Measurements from ENCODE around the gene KLHL11. TPM values are rescaled to one million over a fixed set of nuclear protein-coding genes. Genes with fewer than 3 reads are reported as not detected.

The KLHL11 gene
- total RNA-seq (10 to 100 TPM; 21.6 to 22.6 TPM), polyA plus RNA-seq (1 to 10 TPM; 5.0 to 6.3 (median 5.4) TPM), total RNA-seq (38.9 to 80.2 (median 43.7) reads per million in 6 experiments)

DNA sequence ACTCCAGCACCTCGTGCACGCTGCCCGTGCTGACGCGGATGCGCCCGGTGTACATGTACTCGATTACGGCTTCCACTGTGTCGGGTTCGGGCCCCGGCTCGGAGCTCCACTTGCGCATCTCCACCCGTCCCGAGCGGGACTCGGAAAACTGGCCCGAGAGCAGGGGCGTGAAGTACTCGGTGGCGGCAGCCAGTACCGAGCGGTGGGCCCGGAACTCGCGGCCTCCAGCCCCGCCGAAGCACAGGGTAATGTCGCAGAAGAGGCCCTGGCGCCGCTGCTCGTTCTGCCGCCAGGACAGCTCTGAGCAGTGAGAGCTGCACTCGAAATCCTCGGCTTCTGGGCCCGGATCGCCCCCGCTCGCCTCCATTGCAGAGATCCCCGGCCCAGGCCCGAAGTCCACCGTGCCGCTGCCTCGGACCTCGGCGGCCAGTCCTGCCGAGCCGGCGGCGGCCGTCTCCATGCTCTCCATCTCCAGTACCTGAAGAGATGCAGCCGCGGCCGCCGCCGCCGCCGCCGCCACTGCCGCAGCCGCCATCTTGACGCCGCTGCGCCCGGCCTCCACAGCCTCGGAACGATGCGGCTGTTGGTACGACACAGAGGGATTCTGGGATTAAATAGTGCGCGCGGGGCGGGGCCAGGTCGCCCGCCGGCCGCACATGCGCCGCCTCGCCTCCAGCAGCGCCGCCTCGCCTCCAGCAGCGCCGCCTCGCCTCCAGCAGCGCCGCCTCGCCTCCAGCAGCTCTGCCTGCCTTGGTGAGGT, at the start of gene KLHL11:
KLHL11 (minus strand) TSS at position 588 of the 760 bp plus-strand sequence; CDS start at position 535, 53 bp downstream.
- no peaks in the 10 kb centered on the region for H3K27me3 Mint-ChIP-seq
- H3K4me1 Mint-ChIP-seq: peaks cover 13 to 26% (median 22%) of the 10 kb centered on the region in 4 donors
- POLR2A ChIA-PET: interaction anchor here (0.6 to 3.2 kb wide), 18 partner anchors 9 to 1588 kb away, joined by 3 to 18 read pairs (median 4); partner anchors contain the start of genes ACLY, CNP, EIF1 and KLHL10
- ATAC-seq (peak; percentile 90), DNase-seq (peak; percentile 79 to 91 (median 84))
- peak within 1 kb of the TSS in 4 of 10 donors; percentile 49 to 91 (median 90) for H3K27ac Mint-ChIP-seq
- no peaks in the 10 kb centered on the region for H3K9me3 Mint-ChIP-seq
- no peak within 1 kb of the TSS for H3K4me3 Mint-ChIP-seq
- H3K36me3 Mint-ChIP-seq: peaks cover 0 to 29% (median 0%) of the 10 kb centered on the region in 3 donors

GRCh38 chr17:41915020-41915419, 49.8 kb upstream of the KLHL11 start:
- H3K4me3 Mint-ChIP-seq: no peak overlapping the region
- no peaks in the 10 kb centered on the region for H3K9me3 Mint-ChIP-seq
- H3K27ac Mint-ChIP-seq: peak overlapping the region in 2 of 10 donors; percentile 22 to 71
- H3K27me3 Mint-ChIP-seq: no peaks in the 10 kb centered on the region
- peaks cover 0 to 37% (median 5%) of the 10 kb centered on the region in 3 donors for H3K36me3 Mint-ChIP-seq
- POLR2A ChIA-PET: no interaction called here
- peaks cover 19 to 44% (median 36%) of the 10 kb centered on the region in 4 donors for H3K4me1 Mint-ChIP-seq
- DNase-seq: no peak
- no peak for ATAC-seq

GRCh38 chr17:41914358-41914766, 49.1 kb upstream of the KLHL11 start:
- H3K27ac Mint-ChIP-seq: peak overlapping the region in 3 of 10 donors; percentile 7 to 72 (median 63)
- no peaks in the 10 kb centered on the region for H3K9me3 Mint-ChIP-seq
- H3K4me3 Mint-ChIP-seq: no peak overlapping the region
- ATAC-seq: no peak
- POLR2A ChIA-PET: no interaction called here
- H3K36me3 Mint-ChIP-seq: peaks cover 0 to 44% (median 6%) of the 10 kb centered on the region in 3 donors
- H3K4me1 Mint-ChIP-seq: peaks cover 19 to 41% (median 35%) of the 10 kb centered on the region in 4 donors
- no peaks in the 10 kb centered on the region for H3K27me3 Mint-ChIP-seq
- no peak for DNase-seq

- ATAC-seq (no peak), DNase-seq (no peak)
- Mint-ChIP-seq H3K27ac (peak overlapping the region in 5 of 10 donors; percentile 12 to 59 (median 36)), H3K36me3 (peaks cover 0 to 46% (median 6%) of the 10 kb centered on the region in 3 donors), H3K4me1 (peaks cover 19 to 39% (median 35%) of the 10 kb centered on the region in 4 donors), H3K27me3 (no peaks in the 10 kb centered on the region), H3K4me3 (peak overlapping the region in 1 of 10 donors; percentile 34), H3K9me3 (no peaks in the 10 kb centered on the region)
- POLR2A ChIA-PET: no interaction called here
Measured at GRCh38 chr17:41913798-41914197, 48.6 kb upstream of the KLHL11 start.

GRCh38 chr17:41912925-41913324, 47.7 kb upstream of the KLHL11 start:
- Mint-ChIP-seq H3K4me3 (no peak overlapping the region), H3K4me1 (peaks cover 21 to 39% (median 34%) of the 10 kb centered on the region in 4 donors), H3K27me3 (no peaks in the 10 kb centered on the region), H3K36me3 (peaks cover 0 to 53% (median 9%) of the 10 kb centered on the region in 3 donors), H3K27ac (peak overlapping the region in 2 of 10 donors; percentile 14 to 38), H3K9me3 (no peaks in the 10 kb centered on the region)
- POLR2A ChIA-PET: no interaction called here
- no peak for DNase-seq
- no peak for ATAC-seq

DNA sequence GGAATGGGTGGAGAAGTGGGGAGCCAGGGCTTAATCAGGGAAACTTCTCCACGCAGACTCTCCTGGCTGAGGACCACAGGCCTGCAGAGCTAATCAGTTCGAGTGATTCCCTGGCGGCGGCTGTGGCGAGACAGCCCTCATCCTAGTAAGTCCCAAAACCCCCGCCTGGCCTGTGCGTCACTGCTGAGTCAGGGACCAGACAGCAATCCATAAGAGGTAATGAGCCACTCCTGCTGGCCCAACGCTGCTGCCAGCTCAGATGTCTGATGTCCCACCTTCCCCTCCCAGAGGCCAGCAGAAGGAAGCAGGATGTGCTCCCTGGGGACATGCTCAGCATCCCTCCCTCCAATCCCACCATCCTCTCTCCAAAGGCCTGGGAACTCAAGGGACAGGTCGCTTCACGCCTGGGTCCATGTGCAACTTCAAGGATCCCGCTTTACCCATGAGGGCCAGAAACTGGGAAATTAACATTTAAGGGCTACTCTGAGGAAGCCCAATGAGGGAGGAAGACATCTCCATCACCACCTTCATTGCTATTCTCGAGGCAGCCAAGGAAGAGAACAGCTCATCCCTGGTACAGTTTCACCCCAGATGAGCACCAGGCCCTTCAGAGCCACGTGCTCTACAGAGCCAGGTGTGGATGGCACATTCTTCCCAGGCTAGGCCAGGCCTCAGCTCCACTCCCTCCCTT, 45.6 kb upstream of the KLHL11 start:
- H3K36me3 Mint-ChIP-seq: peaks cover 0 to 67% (median 13%) of the 10 kb centered on the region in 3 donors
- peaks cover 15 to 22% (median 19%) of the 10 kb centered on the region in 4 donors for H3K4me1 Mint-ChIP-seq
- H3K9me3 Mint-ChIP-seq: no peaks in the 10 kb centered on the region
- ATAC-seq (no peak), DNase-seq (no peak)
- no peak overlapping the region for H3K4me3 Mint-ChIP-seq
- H3K27ac Mint-ChIP-seq: no peak overlapping the region
- POLR2A ChIA-PET: no interaction called here
- no peaks in the 10 kb centered on the region for H3K27me3 Mint-ChIP-seq

GRCh38 chr17:41909088-41909487, 43.9 kb upstream of the KLHL11 start:
- Mint-ChIP-seq H3K4me3 (no peak overlapping the region), H3K27ac (peak overlapping the region in 1 of 10 donors; percentile 41), H3K36me3 (peaks cover 0 to 80% (median 16%) of the 10 kb centered on the region in 3 donors), H3K9me3 (no peaks in the 10 kb centered on the region), H3K4me1 (peaks cover 4 to 7% (median 6%) of the 10 kb centered on the region in 4 donors), H3K27me3 (no peaks in the 10 kb centered on the region)
- DNase-seq: no peak
- POLR2A ChIA-PET: interaction anchor here (1.1 kb wide), 1 partner anchor 9 kb away, joined by 3 read pairs; no protein-coding TSS in a partner anchor
- no peak for ATAC-seq

- Mint-ChIP-seq H3K27ac (peak overlapping the region in 1 of 10 donors; percentile 46), H3K9me3 (no peaks in the 10 kb centered on the region), H3K27me3 (no peaks in the 10 kb centered on the region), H3K4me3 (no peak overlapping the region), H3K4me1 (peaks cover 0 to 3% (median 1%) of the 10 kb centered on the region in 4 donors), H3K36me3 (peaks cover 0 to 82% (median 21%) of the 10 kb centered on the region in 3 donors)
- ATAC-seq (no peak), DNase-seq (no peak)
- POLR2A ChIA-PET: interaction anchor here (0.6 to 1.1 kb wide), 2 partner anchors 44 to 1077 kb away, joined by 3 read pairs; no protein-coding TSS in a partner anchor
Measured at GRCh38 chr17:41907633-41908539, 42.7 kb upstream of the KLHL11 start.

DNA sequence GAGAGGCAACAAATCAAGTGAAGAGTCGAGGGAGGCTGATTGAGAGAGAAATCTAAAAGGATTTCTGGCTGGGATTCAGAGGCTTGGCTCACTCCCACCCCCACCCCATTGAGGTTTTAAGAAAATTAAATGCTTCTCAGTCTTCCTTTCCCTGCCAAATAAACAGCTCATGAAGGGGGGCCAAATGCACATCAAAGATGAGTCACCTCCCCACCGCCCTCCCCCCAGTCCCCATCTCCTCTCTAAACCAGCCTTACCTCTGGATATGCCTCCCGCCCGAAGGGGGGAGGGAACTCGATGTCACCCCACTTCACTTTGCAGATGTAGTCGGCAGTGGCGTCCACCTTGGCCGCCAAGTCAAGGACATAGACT, 41.9 kb upstream of the KLHL11 start:
- ATAC-seq (no peak), DNase-seq (no peak)
- no peaks in the 10 kb centered on the region for H3K27me3 Mint-ChIP-seq
- peaks cover 0 to 3% (median 0%) of the 10 kb centered on the region in 4 donors for H3K4me1 Mint-ChIP-seq
- H3K36me3 Mint-ChIP-seq: peaks cover 0 to 77% (median 21%) of the 10 kb centered on the region in 3 donors
- H3K27ac Mint-ChIP-seq: no peak overlapping the region
- no peaks in the 10 kb centered on the region for H3K9me3 Mint-ChIP-seq
- POLR2A ChIA-PET: no interaction called here
- no peak overlapping the region for H3K4me3 Mint-ChIP-seq

- H3K27ac Mint-ChIP-seq: no peak overlapping the region
- no peaks in the 10 kb centered on the region for H3K9me3 Mint-ChIP-seq
- ATAC-seq: no peak
- POLR2A ChIA-PET: no interaction called here
- H3K36me3 Mint-ChIP-seq: peaks cover 0 to 77% (median 25%) of the 10 kb centered on the region in 3 donors
- no peak for DNase-seq
- peaks cover 0 to 3% (median 0%) of the 10 kb centered on the region in 4 donors for H3K4me1 Mint-ChIP-seq
- no peaks in the 10 kb centered on the region for H3K27me3 Mint-ChIP-seq
- no peak overlapping the region for H3K4me3 Mint-ChIP-seq
Measured at GRCh38 chr17:41906465-41907184, 41.4 kb upstream of the KLHL11 start.

DNA sequence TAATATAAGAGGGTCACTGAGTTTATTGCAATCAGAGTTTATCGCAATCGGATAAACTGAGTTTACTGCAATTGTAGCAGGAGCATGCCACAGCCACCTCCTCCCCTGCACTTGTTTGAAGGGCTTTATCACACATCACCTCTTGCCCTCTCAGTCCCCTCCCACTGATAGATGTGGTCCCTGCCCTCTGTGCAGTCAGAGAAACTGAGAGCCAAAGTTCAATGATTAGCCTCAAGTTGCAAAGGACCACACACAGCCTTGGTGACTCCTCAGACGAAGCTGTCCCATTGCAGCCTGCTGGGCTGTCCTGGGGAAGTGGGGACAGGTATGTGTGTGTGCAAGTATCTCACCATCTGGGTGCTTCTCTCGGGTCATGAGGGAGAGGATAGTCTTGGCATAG, 39.9 kb upstream of the KLHL11 start:
- no peaks in the 10 kb centered on the region for H3K9me3 Mint-ChIP-seq
- peaks cover 0 to 3% (median 1%) of the 10 kb centered on the region in 4 donors for H3K4me1 Mint-ChIP-seq
- ATAC-seq: no peak
- DNase-seq: no peak
- POLR2A ChIA-PET: no interaction called here
- H3K4me3 Mint-ChIP-seq: no peak overlapping the region
- no peaks in the 10 kb centered on the region for H3K27me3 Mint-ChIP-seq
- H3K36me3 Mint-ChIP-seq: peaks cover 5 to 77% (median 28%) of the 10 kb centered on the region in 3 donors
- H3K27ac Mint-ChIP-seq: no peak overlapping the region

Data from naive thymus-derived CD8-positive, alpha-beta T cell (primary cell).